ENCODE results near the gene CREB3L2.
"Not testable (repeated sequence)": the region's sequence is repeated elsewhere in the genome, so short reads cannot be mapped to it uniquely, and the experiment has no call there.

The CREB3L2 gene

DNA sequence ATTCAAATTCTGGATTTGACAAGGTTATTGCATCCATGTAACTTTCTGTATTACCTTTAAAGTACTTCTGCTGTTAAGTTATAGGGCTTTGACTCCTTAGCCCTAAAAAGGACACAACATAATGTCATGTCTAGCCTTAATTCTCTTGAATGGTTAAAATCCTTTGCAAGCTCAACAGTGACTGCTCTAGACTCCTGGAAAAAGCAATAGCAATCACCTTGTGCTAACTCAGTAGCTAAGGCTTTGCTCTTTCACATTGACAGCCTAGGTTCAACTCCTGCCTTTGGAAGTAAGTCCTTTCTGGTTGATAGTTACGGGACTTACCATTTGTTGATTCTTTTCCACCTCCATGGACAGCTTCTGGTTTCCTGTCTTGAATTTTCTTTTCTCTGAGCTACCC, 16.1 kb upstream of the CREB3L2 start:
- intact Hi-C loops (cut with DNase I), result no loop called here
- DNase-seq, result no peak

DNA sequence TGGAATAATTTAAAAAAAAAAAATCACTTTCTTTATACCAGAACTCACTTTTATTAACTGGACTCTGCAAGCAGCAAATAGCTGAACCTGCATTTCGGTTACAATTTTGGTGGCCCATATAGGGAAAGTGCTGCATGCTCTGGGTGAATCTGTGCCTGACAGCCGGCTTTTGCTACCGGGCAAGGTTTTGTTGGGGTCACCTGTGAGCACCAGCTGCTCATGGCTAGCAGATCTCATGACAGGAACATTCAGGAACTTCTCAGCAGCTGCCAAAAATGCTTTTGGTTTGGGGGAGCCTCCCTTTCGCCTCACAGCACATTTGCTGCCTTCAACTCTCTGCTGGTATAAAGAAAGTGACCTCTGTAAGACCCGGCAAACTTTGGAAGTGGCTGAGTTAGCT, 13.2 kb upstream of the CREB3L2 start:
- intact Hi-C loops (cut with DNase I), result no loop called here
- no peak for DNase-seq

GRCh38 chr7:138014686-138015085, 12.8 kb upstream of the CREB3L2 start:
- no peak for DNase-seq
- intact Hi-C loops (cut with DNase I), result loop anchor here (5.0 kb wide), 1 partner anchor 362 kb away; no protein-coding TSS in a partner anchor

DNA sequence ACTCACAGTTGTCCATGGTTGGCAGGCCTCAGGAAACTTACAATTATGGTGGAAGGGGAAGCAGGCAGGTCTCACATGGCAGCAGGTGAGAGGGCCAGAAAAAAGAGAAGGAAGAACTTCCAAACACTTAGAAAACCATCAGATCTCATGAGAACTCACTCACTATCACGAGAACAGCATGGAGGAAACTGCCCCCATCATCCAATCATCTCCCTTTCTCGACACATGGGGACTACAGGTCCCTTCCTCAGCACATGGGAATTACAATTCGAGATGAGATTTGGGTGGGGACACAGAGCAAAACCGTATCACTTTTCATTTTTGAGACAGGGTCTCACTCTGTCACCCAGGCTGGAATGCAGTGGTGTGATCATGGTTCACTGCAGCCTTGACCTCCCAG, 12.3 kb upstream of the CREB3L2 start:
- intact Hi-C loops (cut with DNase I), result loop anchor here (5.0 kb wide), 1 partner anchor 362 kb away; no protein-coding TSS in a partner anchor
- not testable (repeated sequence) for DNase-seq

GRCh38 chr7:138009350-138009653, 7.4 kb upstream of the CREB3L2 start:
- no peak for DNase-seq
- intact Hi-C loops (cut with DNase I), result loop anchor here (2.0 kb wide), 1 partner anchor 107 kb away; no protein-coding TSS in a partner anchor

DNA sequence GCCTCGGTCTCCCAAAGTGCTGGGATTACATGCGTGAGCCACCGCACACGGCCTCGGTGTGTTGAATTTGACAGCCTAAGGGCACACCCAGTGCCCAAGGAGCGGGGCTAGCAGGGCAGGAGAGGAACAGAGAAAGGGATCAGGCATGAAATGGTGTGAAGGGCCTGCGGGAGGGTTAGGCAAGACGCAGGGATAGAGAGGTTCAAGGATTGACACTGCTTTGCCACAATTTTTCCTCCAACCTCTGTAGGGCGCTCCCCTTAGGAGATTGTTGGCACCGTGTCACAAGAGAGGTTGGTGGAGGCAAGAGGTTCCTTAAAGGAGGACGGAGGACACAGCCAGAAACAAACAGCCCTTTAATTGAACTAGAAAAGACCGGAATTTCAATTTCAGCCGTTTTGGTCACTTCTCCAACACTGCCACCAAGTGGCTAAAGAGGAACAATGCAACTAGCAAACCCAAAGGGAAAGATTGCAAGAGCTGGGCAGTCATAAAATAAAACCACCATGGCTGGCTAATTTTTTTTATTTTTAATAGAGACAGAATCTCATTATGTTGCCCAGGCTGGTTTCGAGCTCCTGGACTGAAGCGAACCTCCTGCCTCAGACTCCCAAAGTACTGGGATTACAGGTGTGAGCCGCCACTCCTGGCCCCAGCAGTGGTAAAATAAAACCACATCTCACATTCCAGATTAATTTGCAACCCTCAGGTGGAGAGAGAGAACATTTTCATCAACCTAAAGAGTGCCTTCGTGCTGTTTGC, 6.9 kb upstream of the CREB3L2 start:
- DNase-seq, result peak in 25 of 42 donors; percentile 10 to 80 (median 46)

GRCh38 chr7:138008019-138008587, 6.2 kb upstream of the CREB3L2 start:
- intact Hi-C loops (cut with DNase I), result loop anchor here (2.0 kb wide), 1 partner anchor 105 kb away; no protein-coding TSS in a partner anchor
- no peak for DNase-seq

More for the DNA sequence above, 6.9 kb upstream of the CREB3L2 start:
- intact Hi-C loops (cut with DNase I), result loop anchor here (2.0 kb wide), 1 partner anchor 106 kb away; no protein-coding TSS in a partner anchor

- intact Hi-C loops (cut with DNase I), result no loop called here
- DNase-seq, result no peak
Measured at GRCh38 chr7:138006106-138006505, 4.2 kb upstream of the CREB3L2 start.

DNA sequence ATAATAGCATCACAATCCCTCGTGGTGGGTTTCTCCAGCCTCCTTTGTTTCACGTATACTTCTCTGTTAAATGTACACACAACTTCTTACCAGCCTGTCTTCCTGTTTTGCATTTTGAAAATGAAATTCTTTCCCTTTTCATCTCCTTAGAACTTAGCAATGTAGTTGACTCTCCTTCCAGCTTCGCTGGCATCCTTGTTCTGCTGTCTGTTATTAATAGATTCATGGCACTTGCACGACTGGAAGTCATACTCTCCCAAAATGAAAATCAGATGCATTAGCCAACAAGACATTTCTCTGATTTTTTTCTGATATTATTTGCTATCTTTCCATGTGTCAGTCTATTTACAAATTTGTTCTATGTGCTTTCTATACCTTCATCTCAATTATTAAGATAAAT, 3.0 kb upstream of the CREB3L2 start:
- DNase-seq, result no peak
- intact Hi-C loops (cut with DNase I), result no loop called here

DNA sequence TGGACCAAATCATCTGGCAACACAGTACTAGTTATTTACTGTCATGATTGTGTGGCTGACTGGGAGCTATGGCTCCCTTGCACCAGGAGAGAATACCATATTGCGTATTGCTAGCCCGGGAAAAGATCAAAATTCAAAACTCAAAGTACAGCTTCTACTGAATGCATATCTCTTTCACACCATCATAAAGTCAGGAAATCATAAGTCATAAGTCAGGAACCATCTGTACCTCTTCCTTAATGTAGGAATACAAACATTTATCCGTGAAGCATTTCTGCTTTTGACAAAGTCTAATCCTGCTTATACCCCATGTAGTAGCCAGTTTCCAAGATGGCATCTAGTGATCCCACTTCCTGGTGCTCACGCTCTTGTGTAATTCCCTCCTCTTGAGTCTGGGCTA, 2.2 kb upstream of the CREB3L2 start:
- no peak for DNase-seq
- intact Hi-C loops (cut with DNase I), result no loop called here

GRCh38 chr7:138002828-138003189, 923 bp upstream of the CREB3L2 start:
- intact Hi-C loops (cut with DNase I), result no loop called here
- DNase-seq, result no peak

- DNase-seq, result peak; percentile 98 to 100 (median 100)
- intact Hi-C loops (cut with DNase I), result no loop called here
Measured at GRCh38 chr7:138002096-138002827, 376 bp upstream of the CREB3L2 start.

DNA sequence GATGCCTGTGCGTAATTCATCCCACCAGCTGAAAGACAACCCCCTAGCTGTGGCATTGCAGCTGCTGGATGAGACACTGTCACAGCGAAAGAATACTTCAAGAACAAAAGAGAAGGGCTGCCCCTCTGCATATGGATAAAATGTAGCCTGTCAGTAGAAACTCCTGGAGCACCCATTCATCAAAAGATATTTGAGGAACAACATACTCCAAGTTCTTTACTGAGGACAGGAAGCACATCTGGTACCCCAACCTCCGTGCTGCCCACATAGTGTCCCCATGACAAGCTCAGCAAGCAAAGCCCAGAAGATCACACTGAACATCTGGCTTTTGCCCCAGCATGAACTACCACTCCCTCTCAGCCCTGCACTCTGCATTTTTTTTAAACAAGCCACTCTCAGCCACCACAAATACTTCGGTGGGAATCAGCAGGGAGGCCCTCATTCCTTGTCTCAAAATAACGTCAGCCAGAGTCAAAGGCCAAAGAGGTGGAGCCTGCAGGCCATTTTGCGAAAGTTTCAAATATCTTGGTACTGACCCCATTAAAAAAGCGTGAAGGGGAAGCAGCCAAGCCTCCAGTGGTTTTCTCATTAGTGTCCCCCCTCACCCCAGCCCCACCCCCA, 1.7 kb downstream of the CREB3L2 start:
- intact Hi-C loops (cut with DNase I), result no loop called here
- peak in 5 of 42 donors; percentile 27 to 60 (median 30) for DNase-seq

- intact Hi-C loops (cut with DNase I), result no loop called here
- no peak for DNase-seq
Measured at GRCh38 chr7:137999496-138000080, 2.3 kb downstream of the CREB3L2 start.

DNA sequence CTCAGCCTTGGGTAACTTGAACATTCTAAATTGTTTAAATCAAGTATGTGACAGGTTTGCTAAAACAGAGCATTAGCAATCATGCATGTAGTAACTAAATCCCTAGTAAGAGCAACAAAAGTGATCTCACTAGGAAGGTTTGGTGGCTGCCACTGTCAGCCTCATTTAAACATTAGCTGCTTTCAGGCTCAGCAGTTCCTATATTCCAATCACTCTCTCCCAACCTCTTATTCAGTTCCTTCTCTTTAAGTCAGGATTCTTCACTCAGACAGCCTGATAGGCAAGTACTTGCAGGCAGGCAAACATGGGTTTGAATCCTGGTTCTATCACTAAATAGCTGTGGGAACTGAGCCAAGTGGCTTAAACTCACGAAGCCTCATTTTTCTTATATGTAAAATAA, 3.6 kb downstream of the CREB3L2 start:
- intact Hi-C loops (cut with DNase I), result no loop called here
- DNase-seq, result no peak

DNA sequence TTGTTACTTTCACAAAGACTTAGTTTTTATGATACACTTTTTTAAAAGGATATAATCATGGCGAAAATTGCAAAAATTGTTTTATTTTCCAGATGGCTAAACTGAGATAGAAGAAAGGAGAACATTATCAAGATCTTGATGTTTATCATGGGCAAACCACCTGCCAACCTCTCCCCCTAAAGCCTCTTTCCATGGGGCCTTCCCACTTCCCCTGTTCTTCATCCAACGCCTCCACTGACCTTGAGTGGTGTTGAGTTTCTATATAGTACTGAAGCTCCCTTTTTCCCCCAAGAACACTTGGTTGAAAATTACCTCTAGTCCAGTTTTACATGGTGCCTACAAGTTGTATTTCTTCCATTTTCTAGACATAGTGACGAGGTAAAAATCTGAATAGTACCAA, 5.0 kb downstream of the CREB3L2 start:
- intact Hi-C loops (cut with DNase I), result no loop called here
- no peak for DNase-seq

DNA sequence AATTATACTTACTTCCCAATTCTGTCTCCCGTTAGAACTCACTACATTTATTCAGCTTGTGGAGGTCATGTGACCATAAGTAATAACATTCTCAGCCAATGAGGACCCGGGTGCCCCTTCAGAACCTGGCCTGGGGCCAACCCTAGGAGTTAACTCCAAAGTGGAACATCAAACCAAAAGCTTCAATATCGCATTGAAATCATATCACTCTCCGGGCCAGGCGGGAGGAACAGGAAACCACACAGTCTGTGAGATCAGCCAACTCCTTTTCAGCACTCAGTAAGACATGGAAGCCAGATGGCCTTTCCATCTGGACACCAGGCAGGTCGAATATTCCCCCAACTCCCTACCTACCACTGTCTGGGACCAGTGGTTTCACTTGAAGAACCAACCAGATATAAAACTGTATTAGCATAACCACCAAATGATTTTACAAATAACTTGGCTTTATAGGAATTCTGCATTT, 5.5 kb downstream of the CREB3L2 start:
- DNase-seq, result peak in 3 of 42 donors; percentile 17 to 44 (median 31)
- intact Hi-C loops (cut with DNase I), result no loop called here

DNA sequence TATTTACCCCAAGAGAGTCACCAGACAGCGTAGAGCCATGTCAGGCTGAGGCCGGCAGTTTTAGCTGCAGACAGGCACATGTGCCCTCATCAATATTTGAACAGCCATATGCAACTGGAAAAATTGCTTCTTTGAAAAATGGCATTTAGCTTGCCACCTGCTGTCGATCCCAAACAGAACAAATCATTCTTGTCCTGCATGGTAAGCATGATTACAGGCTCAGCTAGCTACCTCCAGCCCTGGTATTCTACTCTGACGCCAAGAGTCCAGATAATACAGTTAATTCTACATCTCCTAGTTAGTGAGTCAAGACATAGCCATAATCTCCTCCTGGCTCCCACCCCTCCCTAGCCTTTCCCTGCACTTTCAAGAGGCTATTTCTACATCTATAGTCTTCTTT, 7.7 kb downstream of the CREB3L2 start:
- DNase-seq, result peak in 1 of 42 donors; percentile 30
- intact Hi-C loops (cut with DNase I), result no loop called here

DNA sequence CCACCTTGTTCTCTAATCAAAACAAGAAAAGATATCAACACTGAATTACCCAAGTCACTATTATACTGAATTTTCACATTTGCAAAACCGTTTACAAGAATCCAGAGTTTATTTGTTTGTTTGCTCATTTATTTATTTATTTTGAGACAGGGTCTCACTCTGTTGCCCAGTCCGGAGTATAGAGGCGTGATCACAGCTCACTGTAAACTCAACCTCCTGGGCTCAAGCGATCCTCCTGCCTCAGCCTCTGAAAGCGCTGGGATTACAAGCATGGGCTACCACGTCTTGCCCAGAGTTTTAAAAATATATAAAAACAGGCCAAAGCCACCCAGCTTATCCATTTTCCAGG, 8.5 kb downstream of the CREB3L2 start:
- intact Hi-C loops (cut with DNase I), result no loop called here
- peak in 1 of 42 donors; percentile 10 for DNase-seq

Measured in head of caudate nucleus (tissue), 42 donors.